GM19351 (cell line): ENCODE data around the gene PTDSS2.
"Not testable (repeated sequence)": the region's sequence is repeated elsewhere in the genome, so short reads cannot be mapped to it uniquely, and the experiment has no call there.

Experiments used
- ATAC-seq: cut with Tn5 transposase; IDR thresholded peaks from one replicate; pipeline ENCODE4 v1.9.1; 2021; ENCODE audit warnings: mild to moderate bottlenecking, moderate library complexity; ENCODE audit not compliant: unreplicated experiment

Gene PTDSS2

DNA sequence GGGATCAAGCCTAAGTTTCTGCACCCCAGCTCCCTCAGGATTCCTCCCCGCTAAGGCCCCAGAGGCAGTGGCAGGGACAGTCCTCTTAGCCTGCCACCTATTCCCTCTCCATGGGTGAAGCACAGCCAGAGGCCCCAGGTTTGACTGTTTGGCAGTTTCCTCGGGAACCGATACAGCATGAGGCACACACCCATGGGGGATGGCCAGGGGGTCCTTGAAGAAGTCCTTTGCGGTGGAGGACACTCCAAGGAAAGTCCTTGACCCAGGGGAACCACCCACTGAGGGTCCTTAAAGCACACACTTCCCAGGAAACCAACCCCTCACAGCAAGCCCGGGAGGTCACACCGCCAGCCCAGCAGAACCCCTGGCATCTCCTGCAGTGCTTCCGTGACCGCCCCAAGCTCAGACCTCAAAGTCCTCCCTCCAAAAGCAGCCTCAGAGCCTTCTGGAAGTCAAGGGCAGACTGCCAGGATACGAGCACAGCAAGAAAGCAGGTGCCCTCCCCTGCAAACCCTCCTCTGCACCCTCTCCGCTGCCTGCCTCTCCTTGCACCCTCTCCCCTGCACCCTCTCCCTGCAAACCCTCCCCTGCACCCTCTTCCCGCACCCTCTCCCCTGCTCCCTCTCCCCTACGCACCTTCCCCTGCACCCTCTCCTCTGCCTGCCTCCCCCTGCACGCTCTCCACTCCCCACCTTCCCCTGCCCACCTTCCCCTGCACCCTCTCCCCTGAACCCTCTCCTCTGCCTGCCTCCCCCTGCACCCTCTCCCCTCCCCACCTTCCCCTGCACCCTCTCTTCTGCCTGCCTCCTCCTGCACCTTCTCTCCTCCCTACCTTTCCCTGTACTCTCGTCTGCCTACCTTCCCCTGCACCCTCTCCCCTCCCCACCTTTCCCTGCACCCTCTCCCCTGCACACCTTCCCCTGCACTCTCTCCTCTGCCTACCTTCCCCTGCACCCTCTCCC, 36.7 kb upstream of the PTDSS2 start:
- no peak for ATAC-seq

DNA sequence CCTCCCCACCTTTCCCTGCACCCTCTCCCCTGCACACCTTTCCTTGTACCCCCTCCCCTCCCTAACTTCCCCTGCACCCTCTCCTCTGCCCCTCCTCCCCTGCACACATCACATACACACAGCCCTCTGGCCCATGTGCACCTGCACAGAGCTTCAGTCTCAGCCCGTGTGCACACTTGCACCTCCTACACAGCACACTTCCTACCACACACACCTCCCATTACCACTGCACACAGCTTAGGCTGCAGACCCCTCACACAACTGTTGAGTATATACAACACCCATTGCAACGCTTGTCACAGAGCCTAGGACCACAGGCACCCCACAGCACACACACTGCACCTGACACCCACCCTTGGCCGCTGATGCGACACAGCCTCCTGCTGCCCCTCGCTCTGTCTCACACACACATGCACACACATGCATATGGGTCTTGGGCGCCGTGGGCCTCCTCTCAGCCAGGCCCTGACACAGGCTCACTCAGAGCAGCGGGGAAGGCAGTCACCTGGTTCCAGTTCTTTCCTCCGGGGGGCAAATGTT, 35.7 kb upstream of the PTDSS2 start:
- no peak for ATAC-seq

DNA sequence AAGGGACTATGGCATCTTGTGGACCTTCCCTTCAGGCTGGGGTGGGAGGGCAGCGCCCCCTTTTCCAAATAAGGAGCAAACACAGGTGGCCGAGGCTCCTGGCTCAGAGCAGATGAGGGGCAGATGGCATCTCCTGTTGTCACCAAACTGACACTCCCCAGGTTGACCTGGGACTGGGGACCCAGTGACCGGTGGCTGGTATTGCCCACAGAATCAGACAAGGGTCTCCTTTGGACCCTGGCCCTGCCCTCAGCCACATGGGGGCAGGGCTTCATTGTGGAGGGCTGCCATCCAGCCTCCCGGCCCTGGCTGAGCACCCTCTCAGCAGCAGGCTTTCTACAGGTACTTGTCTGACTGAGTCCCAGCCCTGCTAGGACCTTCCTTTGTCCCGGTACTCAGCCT, 34.4 kb upstream of the PTDSS2 start:
- no peak for ATAC-seq

DNA sequence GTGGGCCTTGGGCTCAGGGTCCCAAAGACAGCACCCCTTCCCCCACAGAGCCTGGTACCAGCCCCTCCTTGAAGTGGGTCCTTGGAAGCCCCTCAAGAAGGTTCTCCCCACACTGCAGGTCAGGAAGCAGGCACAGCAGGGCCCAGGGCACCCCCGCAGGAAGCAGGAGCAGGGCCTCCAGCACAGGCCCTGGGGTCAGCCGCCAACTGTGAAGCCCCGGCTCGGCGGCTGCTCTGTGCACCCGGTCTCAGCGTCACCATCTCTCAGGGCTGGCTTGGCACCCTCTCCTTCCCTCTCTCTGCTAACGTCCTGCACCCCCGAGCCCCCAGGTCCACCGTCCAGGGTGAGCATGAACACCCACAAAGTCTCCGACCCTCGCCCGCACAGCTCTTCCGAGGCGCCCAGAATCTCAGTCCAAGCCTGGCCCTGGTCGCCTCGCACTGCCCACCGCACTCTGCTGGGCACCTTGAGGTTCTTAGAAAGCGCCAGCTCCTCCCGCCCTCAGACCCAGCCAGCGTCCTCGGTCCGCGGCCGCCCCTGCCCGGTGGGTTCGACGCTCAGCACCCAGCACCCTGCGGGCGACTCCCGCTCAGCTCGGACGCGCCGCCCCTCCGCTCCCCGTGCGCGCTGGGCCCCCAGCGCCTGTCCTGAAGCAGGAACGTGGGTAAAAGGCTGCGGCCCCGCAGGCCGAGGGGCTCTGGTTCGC, 33.9 kb upstream of the PTDSS2 start:
- ATAC-seq: no peak

DNA sequence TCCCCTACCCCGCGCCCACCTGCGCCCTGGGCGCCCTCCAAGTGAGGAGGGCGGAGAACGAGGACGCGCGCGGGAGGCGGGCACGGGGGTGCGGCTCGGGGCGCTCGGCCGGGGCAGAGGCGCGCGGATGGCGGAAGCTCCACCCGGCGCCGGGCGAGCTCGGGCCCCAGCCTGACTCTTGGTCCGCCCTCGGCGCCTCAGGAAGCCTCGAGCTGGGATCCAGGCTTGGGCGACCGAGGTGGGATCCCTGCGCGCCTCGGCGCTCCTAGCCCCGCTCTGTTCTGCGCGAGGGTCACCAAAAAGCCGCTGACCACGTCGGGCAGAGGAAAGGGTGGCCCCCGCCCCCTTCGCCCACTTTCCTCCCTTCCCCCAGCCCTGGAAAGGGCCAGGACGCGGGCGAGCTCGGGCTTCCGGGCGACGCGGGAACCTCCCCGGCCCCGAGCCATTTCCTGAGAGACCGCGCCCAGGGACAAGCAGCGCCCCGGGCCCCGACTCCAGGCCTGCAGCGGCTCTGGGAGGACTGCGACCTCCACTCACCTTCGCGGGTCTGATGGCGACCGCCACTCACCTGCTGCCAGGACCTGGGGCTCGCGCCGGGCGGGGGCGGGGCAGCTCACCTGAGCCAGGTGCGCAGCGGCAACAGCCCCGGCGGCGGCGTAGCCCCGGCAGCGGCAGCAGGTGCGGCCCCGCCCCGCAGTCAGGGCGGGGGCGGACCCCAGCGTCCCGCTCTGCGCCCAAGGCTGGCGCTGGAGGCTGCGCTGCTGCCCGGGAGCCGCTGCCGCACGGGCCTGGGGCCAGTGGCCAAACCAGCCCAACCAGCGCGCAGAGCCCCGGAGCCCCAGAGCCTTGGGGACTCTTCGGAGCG, 33.1 kb upstream of the PTDSS2 start:
- ATAC-seq: no peak

DNA sequence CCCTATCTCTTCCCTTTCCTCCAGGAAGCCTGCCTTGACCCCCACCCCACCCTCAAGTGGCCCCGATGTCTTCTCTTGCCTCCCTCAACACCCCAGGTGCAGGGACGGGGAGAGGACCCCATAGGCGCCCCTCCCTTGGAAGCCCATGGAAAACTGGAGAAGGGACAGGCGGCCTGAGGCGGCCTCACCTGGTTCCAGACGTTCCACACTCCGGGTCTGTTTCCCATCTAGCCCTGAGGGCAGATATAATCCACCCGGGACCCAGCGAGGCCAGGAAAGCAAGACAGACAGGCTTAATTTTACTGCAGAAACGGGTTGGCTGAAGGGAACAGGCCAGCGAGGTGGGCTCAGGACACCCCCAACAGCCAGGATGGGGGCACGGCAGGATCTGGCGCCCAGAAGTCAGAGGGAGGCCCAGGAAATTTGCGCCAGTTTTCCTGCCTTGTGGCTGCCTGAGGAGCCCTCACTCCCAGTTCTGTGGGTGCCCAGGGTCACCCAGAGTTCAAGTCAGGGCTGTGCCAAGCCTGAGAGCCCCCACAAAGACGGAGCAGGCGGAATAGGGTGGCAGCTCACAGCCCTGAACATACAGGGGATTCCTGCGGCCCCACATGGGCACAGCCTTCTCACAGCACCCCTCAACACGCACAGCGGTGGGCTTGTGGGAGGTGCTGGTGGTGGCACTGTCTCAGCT, 32.3 kb upstream of the PTDSS2 start:
- no peak for ATAC-seq

DNA sequence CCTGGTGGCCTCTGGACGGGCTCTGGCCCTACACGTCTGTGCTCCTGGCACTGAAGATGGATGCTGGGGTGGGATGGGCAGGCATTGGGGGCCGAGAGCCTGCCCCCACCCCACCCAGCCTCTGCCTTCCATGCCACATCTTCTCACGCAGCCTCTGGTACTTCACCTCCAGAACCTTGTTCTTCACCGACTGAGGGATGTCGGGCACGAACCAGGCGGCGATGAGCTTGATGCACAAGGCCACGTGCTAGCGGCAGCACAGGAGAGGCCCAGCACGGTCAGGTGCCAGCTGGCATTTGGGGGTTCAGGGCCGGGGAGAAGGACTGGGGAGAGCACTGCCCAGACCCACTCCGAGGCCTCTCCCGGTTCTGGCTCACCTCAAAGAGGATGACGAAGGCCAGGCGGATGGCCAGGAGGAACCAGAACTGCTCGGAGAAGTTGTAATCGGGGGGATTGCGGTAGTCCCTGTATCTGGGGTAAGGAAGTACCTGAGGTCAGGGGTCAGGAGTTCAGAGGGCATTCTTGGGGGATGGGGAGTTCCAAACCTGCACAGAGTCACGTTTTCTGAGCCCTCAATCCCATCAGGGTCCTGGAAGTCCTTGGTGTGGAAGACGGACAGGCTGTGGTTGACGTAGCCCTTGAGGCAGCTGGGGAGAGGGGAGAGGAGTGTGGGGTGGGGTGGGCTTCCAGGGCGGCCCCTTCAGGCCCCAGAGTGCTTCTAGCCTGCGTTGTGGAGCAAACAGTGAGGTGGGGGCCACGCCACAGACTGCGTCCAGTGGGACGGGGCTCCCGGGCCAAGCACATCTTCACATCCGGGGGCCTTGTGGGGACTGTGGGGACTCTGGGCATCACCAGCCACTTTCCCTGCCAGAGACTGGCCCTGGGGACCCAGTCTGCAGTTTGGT, 31.5 kb upstream of the PTDSS2 start:
- no peak for ATAC-seq

DNA sequence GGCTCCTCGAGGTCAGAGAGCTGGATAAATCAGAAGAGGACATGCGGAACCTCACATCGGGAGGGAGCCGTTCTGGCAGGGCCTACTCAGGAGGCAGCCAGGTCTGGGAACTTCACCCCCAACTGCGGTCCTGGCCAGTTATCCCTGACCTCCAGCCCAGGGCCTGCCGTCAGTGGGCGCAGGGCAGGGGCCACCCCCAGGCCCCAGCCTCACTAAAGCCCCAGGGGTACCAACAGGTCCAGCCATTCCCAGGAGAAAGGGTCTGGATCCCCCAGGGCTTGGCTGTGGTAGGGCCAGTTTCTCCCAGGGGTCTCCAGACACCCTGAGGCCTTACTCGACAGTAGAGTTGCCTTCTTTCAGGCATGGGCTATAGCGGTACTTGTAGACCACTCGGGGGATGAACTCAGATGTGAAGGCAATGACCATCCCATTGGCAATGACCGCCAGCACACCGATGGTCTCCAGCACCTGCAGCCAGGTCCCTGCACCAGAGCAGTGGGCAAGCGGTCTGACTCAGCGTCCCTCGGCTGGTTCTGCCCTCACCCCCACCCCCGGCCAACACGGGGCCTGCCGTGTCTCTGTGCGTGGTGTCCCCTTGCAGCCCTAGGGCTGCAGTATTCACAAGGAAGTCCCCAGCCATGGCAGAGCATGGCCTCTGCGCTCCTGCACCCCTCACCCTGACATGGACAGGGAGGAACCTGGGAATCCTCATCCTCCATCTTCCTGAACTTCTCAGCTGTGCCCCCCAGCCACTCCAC, 30.7 kb upstream of the PTDSS2 start:
- no peak for ATAC-seq

DNA sequence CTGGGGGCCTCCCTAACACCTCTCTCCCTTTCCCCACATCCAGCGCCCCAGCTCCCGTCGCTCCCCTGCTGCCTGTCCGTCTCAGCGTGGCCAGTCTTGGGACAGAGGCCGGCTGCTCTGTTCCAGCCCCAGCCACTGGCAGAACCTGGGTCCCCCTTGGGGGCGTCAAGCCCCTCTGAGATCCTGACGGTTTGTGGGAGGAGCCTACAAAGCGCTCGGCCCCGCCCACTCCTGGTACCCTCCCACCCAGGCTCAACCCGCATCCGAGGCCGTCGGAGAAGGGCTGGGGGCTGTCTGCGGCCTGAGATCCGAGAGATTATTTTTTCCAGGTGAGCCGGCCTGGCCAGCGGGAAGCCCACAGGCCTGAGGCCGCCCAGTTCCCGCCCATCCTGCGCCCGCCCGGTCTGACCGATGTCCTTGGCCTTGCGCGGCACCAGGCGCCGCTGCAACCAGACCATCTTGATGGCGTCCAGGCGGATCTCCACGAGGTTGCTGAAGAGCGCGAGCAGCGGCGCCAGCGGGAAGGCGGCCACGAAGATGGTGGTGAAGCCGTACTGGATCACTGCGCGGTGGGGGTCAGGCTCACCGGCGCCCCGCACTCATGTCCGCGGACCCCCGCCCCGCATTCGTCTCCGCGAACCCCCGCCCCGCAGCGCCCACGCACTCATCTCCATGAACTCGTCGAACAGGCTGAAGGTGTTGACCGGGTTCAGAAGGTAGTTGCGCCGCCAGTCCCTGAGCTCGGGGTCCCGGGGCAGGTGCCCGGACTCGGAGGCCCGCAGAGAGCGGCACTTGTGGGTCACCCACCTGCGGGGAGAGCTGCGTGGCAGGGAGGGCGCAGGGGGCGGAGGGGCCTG, 29.8 kb upstream of the PTDSS2 start:
- ATAC-seq: no peak

DNA sequence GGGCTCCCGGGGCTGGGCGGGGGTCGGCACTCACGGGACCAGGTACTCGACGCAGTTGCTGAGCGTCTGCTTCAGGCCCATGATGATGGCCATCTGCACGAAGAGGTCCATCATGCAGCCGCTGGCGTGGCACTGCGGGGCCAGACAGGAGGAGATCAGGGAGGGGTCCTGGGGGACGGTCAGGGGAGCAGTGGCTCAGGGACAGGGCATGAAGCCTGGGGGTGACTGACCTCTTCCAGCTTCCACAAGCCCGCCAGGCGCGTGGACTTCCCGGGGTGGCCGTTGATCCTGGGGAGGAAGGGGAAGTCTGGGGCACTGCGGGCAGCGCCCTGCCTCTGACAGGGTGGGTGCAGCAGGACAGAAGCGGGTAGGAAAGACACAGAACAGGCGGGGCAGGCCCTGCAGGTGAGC, 29.2 kb upstream of the PTDSS2 start:
- no peak for ATAC-seq

DNA sequence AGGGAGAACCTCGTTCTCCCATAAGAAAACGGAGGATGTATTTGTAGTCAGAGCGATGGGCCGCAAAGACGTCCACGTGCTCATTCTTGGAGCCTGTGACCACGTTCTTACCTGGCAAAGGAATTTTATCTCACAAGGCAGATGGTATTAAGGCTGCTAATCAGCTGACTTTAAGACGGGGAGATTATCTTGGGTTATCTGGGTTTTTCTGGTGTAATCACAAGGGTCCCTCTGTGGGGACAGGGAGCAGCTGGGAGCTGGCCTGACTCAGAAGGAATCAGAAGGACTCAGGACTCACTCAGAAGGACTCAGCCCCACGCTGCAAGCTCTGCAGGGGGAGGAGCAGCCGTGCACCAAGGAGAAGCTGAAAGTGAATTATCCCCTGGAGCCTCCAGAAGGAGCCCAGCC, 27.8 kb upstream of the PTDSS2 start:
- ATAC-seq: no peak

DNA sequence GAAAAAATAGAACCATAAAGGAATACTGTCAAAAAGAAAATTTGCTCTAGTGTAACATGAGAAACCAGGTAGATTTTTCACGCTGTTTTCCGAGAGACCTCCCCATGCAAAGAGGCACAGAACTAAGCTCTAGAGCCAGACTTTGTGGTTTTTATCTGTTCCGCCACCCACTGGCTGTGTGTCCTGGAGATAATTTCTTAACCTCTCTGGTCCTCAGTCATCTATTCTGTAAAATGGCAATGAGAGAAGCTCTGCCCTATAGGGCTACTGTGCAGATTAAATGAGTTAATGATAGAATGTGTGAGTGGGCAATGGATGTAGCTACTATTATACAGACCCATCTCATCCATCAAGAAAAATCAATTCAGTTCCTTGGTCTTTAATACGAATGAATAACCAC, 25.8 kb upstream of the PTDSS2 start:
- ATAC-seq: no peak

DNA sequence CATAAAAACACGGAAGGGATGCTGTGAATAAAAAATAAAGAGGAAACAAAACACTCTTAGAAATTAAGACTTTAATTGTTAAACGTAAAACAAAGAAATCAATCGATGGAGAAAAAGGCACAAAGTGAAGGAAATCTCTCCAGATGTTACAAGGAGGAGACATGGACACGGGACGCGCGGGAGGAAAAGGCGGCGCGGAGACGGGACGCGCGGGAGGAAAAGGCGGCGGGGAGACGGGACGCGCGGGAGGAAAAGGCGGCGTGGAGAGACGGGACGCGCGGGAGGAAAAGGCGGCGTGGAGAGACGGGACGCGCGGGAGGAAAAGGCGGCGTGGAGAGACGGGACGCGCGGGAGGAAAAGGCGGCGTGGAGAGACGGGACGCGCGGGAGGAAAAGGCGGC, 25.3 kb upstream of the PTDSS2 start:
- not testable (repeated sequence) for ATAC-seq

DNA sequence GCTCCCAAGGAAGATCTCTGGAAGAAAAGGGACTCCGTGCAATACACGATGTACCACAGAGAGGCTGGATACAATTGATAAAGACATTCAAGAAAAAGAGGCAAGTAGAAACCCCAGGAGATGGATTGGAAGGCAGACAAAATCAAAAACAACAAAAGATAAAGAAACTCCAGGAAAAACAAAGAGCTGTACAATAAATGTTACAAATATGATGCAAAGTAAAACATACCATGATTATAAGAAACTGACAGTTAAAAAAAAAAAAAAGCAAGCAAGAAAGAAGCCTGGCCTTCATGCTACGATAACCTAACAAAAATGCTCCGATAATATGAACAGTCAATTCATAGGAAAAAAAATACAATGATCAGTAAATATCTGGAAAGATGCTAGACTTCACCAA, 24.8 kb upstream of the PTDSS2 start:
- ATAC-seq: no peak

DNA sequence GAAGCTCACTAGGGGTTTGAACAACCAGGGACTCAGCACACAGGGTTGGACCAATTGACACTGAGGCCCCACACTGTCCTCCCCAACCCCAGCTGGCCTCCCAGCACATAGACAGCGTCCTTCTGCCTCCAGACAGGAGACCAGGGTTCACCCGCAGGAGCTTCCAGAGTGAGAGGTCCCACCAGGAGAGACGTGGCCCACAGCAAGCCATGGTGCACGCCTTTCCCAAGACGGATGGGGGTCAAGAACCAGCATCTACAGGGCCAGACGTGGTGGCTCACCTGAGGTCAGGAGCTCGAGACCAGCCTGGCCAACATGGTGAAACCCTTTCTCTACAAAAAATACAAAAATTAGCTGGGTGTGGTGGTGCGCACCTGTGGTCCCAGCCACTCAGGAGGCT, 23.2 kb upstream of the PTDSS2 start:
- ATAC-seq: no peak

DNA sequence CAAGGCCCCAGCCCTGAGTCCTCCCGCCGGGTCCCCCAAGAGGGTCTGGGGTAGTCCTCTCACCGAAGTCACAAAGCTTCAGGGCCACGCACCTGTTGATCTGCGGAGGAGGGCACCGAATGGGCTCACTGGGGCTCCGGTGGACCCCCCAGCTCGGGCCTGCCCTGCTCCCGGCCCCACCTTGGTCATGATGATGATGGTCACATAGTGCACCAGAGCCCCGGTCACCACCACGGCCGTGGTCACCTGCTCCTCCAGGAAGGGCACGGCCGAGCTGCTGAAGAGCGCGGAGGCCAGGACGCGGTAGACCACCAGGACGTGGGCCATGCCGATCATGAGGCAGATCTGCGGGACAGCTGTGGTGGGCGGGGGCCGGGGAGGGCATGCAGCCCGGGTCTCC, 21.8 kb upstream of the PTDSS2 start:
- no peak for ATAC-seq

DNA sequence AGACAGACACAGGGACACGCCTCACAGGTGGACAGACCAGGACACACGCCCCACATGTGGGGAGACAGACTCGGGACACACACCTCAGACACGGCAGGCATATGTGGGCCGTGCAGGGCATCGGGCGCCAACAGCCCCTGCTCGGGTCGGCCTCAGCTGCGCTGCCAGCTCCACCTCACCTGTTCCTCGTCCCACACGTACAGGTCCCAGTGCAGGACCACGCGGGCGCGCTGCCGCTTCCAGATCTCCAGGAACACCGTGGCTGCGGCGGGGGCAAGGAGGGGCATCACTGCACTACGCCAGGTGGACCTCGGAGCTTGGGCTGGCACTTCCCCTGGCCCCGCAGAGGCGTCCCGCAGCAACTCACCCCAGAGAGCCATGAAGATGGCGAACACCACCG, 20.7 kb upstream of the PTDSS2 start:
- no peak for ATAC-seq
